Common myeloid progenitor, CD34-positive (primary cell): Measurements from ENCODE around the gene WDFY4.

Experiments
- CTCF ChIA-PET: fragments of 350-600 bp; sonication (Branson Sonifier 250); formaldehyde crosslinking; loops from one replicate; lab custom pipeline; 2021; ENCODE audit warnings: antibody characterized with exemption; lab: Charles Lee
- POLR2A ChIA-PET: fragments of 350-600 bp; sonication (Branson Sonifier 250); formaldehyde crosslinking; loops from one replicate; lab custom pipeline; 2021; ENCODE audit warnings: antibody characterized with exemption; lab: Charles Lee
- DNase-seq, 3 donors: peaks; one replicate each; pipeline versions ENCODE4 v3.0.0 to v3.0.0-alpha.2; 2013
- H3K27ac ChIP-seq, 2 experiments: 1 replicate in 1 of 2; 2 replicates in 1 of 2; pipeline ENCODE4 v1.7.0; 2013; ENCODE audit warnings: inconsistent platforms in 2 of 2, low read length in 2 of 2, mild to moderate bottlenecking in 2 of 2, low read depth in 1 of 2, moderate library complexity in 1 of 2; ENCODE audit not compliant: severe bottlenecking in 2 of 2, insufficient read depth in 1 of 2, poor library complexity in 1 of 2
- H3K27me3 ChIP-seq, 5 experiments: replicated peaks in 2 of 5; 1 replicate in 3 of 5; 2 replicates in 2 of 5; pipeline versions ENCODE4 v1.6.1 to v1.7.0; 2013; ENCODE audit warnings: low read length in 4 of 5, mild to moderate bottlenecking in 2 of 5, moderate library complexity in 2 of 5, inconsistent platforms in 1 of 5; ENCODE audit not compliant: insufficient read depth in 5 of 5, control insufficient read depth in 4 of 5
- H3K36me3 ChIP-seq, 4 experiments: 1 replicate in 2 of 4; 2 replicates in 2 of 4; pipeline versions ENCODE4 v1.6.1 to v1.7.0; 2013; ENCODE audit warnings: low read length in 3 of 4, control low read depth in 1 of 4, mild to moderate bottlenecking in 1 of 4; ENCODE audit not compliant: control insufficient read depth in 4 of 4, insufficient read depth in 4 of 4
- H3K4me1 ChIP-seq, 4 experiments: 1 replicate in 3 of 4; 2 replicates in 1 of 4; pipeline versions ENCODE4 v1.6.1 to v1.7.1; 2013; ENCODE audit warnings: low read length in 3 of 4, mild to moderate bottlenecking in 3 of 4, control low read depth in 1 of 4, inconsistent platforms in 1 of 4, moderate library complexity in 1 of 4; ENCODE audit not compliant: control insufficient read depth in 4 of 4, insufficient read depth in 4 of 4; ENCODE audit errors: control extremely low read depth in 1 of 4
- H3K4me3 ChIP-seq, 7 experiments: 1 replicate in 4 of 7; 2 replicates in 3 of 7; pipeline versions ENCODE4 v1.5.1 to v1.7.0; 2013; ENCODE audit warnings: mild to moderate bottlenecking in 7 of 7, low read length in 6 of 7, moderate library complexity in 6 of 7, inconsistent platforms in 2 of 7, low read depth in 2 of 7, control low read depth in 1 of 7; ENCODE audit not compliant: insufficient read depth in 4 of 7, control insufficient read depth in 1 of 7; ENCODE audit errors: extremely low read depth in 1 of 7
- H3K9me3 ChIP-seq, 5 experiments: 1 replicate in 4 of 5; 2 replicates in 1 of 5; pipeline versions ENCODE4 v1.6.1 to v1.7.1; 2013; ENCODE audit warnings: low read length in 4 of 5, mild to moderate bottlenecking in 2 of 5, inconsistent platforms in 1 of 5, low read depth in 1 of 5, moderate library complexity in 1 of 5; ENCODE audit not compliant: control insufficient read depth in 4 of 5, insufficient read depth in 2 of 5; ENCODE audit errors: control extremely low read depth in 1 of 5
- WGBS: methylation state at CpG from one replicate; pipeline ENCODE4 v1.1.5; 2013; ENCODE audit not compliant: insufficient coverage; 5-methylcytosine and 5-hydroxymethylcytosine counted together

WDFY4 gene

GRCh38 chr10:48653944-48654698 lies 30.6 kb upstream of the WDFY4 start:
- Histone ChIP-seq H3K27ac (no peak overlapping the region), H3K4me1 (peaks cover 0 to 26% (median 21%) of the 10 kb centered on the region in 4 experiments), H3K27me3 (peaks cover 0 to 6% (median 2%) of the 10 kb centered on the region in 5 experiments), H3K4me3 (no peak overlapping the region), H3K9me3 (no peaks in the 10 kb centered on the region), H3K36me3 (no peaks in the 10 kb centered on the region)
- ChIA-PET CTCF (interaction anchor here (1.5 to 13.5 kb wide), 4 partner anchors 10 to 100 kb away, joined by 3 to 381 read pairs (median 92); partner anchors contain the start of gene ARHGAP22), POLR2A (no interaction called here)
- no peak for DNase-seq
- WGBS: 94% methylated on average over 2 of the region's 4 CpGs

GRCh38 chr10:48655411-48656240 lies 29.0 kb upstream of the WDFY4 start:
- Histone ChIP-seq H3K9me3 (no peaks in the 10 kb centered on the region), H3K27me3 (peaks cover 0 to 6% (median 2%) of the 10 kb centered on the region in 5 experiments), H3K27ac (no peak overlapping the region), H3K4me3 (peak overlapping the region; percentile 17 to 79 (median 50)), H3K36me3 (no peaks in the 10 kb centered on the region), H3K4me1 (peaks cover 0 to 26% (median 21%) of the 10 kb centered on the region in 4 experiments)
- CTCF ChIA-PET: interaction anchor here (0.7 to 13.5 kb wide), 47 partner anchors 8 to 509 kb away, joined by 3 to 381 read pairs (median 6); partner anchors contain the start of genes ARHGAP22 and WDFY4
- POLR2A ChIA-PET: interaction anchor here (2.1 kb wide), 1 partner anchor 47 kb away, joined by 8 read pairs; no protein-coding TSS in a partner anchor
- WGBS: 33% methylated on average over 39 of the region's 55 CpGs
- DNase-seq: peak in 1 of 3 donors; percentile 40

GRCh38 chr10:48656241-48656913 lies 28.3 kb upstream of the WDFY4 start:
- H3K9me3 ChIP-seq: no peaks in the 10 kb centered on the region
- ChIA-PET CTCF (interaction anchor here (0.5 to 13.5 kb wide), 56 partner anchors 8 to 511 kb away, joined by 3 to 381 read pairs (median 5); partner anchors contain the start of genes ARHGAP22 and WDFY4), POLR2A (interaction anchor here (2.1 kb wide), 1 partner anchor 48 kb away, joined by 8 read pairs; no protein-coding TSS in a partner anchor)
- no peak overlapping the region for H3K27ac ChIP-seq
- peak overlapping the region; percentile 30 to 79 (median 69) for H3K4me3 ChIP-seq
- DNase-seq: peak; percentile 91 to 94 (median 94)
- 2% methylated on average over 29 of the region's 46 CpGs for WGBS
- H3K36me3 ChIP-seq: no peaks in the 10 kb centered on the region
- H3K4me1 ChIP-seq: peaks cover 0 to 26% (median 21%) of the 10 kb centered on the region in 4 experiments
- H3K27me3 ChIP-seq: peaks cover 0 to 6% (median 2%) of the 10 kb centered on the region in 5 experiments

- ChIA-PET POLR2A (interaction anchor here (2.1 kb wide), 1 partner anchor 48 kb away, joined by 8 read pairs; no protein-coding TSS in a partner anchor), CTCF (interaction anchor here (0.5 to 13.5 kb wide), 56 partner anchors 8 to 856 kb away, joined by 3 to 381 read pairs (median 6); partner anchors contain the start of genes ARHGAP22 and WDFY4)
- peaks cover 0 to 6% (median 2%) of the 10 kb centered on the region in 5 experiments for H3K27me3 ChIP-seq
- H3K27ac ChIP-seq: no peak overlapping the region
- DNase-seq: no peak
- WGBS: 71% methylated on average over 9 of the region's 10 CpGs
- no peaks in the 10 kb centered on the region for H3K9me3 ChIP-seq
- H3K4me3 ChIP-seq: peak overlapping the region in 5 of 7 experiments; percentile 50 to 79 (median 70)
- no peaks in the 10 kb centered on the region for H3K36me3 ChIP-seq
- peaks cover 0 to 23% (median 17%) of the 10 kb centered on the region in 4 experiments for H3K4me1 ChIP-seq
Observed at GRCh38 chr10:48656914-48657305, 27.8 kb upstream of the WDFY4 start.

- CTCF ChIA-PET: interaction anchor here (0.8 to 13.5 kb wide), 42 partner anchors 9 to 855 kb away, joined by 3 to 381 read pairs (median 6); partner anchors contain the start of genes ARHGAP22 and WDFY4
Observed at GRCh38 chr10:48657416-48657815, 27.3 kb upstream of the WDFY4 start.

More at GRCh38 chr10:48657416-48657815, 27.3 kb upstream of the WDFY4 start:
- POLR2A ChIA-PET: interaction anchor here (2.1 kb wide), 1 partner anchor 49 kb away, joined by 8 read pairs; no protein-coding TSS in a partner anchor
- Histone ChIP-seq H3K4me1 (peaks cover 0 to 18% (median 14%) of the 10 kb centered on the region in 4 experiments), H3K36me3 (no peaks in the 10 kb centered on the region), H3K4me3 (no peak overlapping the region), H3K9me3 (no peaks in the 10 kb centered on the region), H3K27me3 (peaks cover 0 to 6% (median 2%) of the 10 kb centered on the region in 5 experiments), H3K27ac (no peak overlapping the region)
- 100% methylated on average over 2 of the region's 5 CpGs for WGBS
- no peak for DNase-seq
